ENCODE measurements around the gene GALNT9. TPM values are rescaled to one million over a fixed set of nuclear protein-coding genes. Genes with fewer than 3 reads are reported as not detected.
A peak's percentile ranks its signal among the peaks of the same experiment; 100 is the strongest.
"Not testable (repeated sequence)": the region's sequence is repeated elsewhere in the genome, so short reads cannot be mapped to it uniquely, and the experiment has no call there.

GALNT9 gene
- total and polyA plus RNA-seq, 7 experiments from 2014 or later: not detected

- H3K27ac ChIP-seq (ENCODE audit: low read depth, low read length): no peak overlapping the region
- Mint-ChIP-seq H3K36me3 (peaks cover 0 to 2% (median 0%) of the 10 kb centered on the region in 5 donors), H3K27ac (no peak overlapping the region), H3K9me3 (no peaks in the 10 kb centered on the region), H3K27me3 (no peaks in the 10 kb centered on the region), H3K4me3 (no peak overlapping the region), H3K4me1 (peaks cover 0 to 4% (median 2%) of the 10 kb centered on the region in 7 donors)
- no peak overlapping the region for H3K4me3 ChIP-seq (ENCODE audit: low read length)
- H3K36me3 ChIP-seq (ENCODE audit: control insufficient read depth in 2 of 3, insufficient read depth in 3 of 3, low read length in 3 of 3): peaks cover 0 to 59% (median 0%) of the 10 kb centered on the region in 3 experiments
- DNase-seq: no peak
- peaks cover 0 to 4% of the 10 kb centered on the region in 2 donors for H3K4me1 ChIP-seq (ENCODE audit: control insufficient read depth in 2 of 2, insufficient read depth in 2 of 2, low read length in 2 of 2)
- intact Hi-C loops (cut with micrococcal nuclease): loop anchor here (5.0 kb wide), 3 partner anchors 110 to 465 kb away; partner anchors contain the start of gene P2RX2 (in 1 of the 2)
- H3K9me3 ChIP-seq (ENCODE audit: control insufficient read depth in 2 of 3, low read length in 3 of 3): no peaks in the 10 kb centered on the region
- H3K27me3 ChIP-seq (ENCODE audit: control insufficient read depth in 2 of 2, insufficient read depth in 2 of 2, low read length in 2 of 2): no peaks in the 10 kb centered on the region
- no peak for ATAC-seq
- ChIA-PET CTCF (no interaction called here), POLR2A (no interaction called here)
These were observed 177.5 kb downstream of the GALNT9 start for GRCh38 chr12:132151766-132152410.

- ChIA-PET POLR2A (no interaction called here), CTCF (no interaction called here)
- Mint-ChIP-seq H3K27me3 (no peaks in the 10 kb centered on the region), H3K36me3 (peaks cover 0 to 2% (median 0%) of the 10 kb centered on the region in 5 donors), H3K9me3 (no peaks in the 10 kb centered on the region), H3K27ac (no peak overlapping the region), H3K4me1 (peaks cover 5 to 10% (median 7%) of the 10 kb centered on the region in 7 donors), H3K4me3 (no peak overlapping the region)
- ATAC-seq (no peak), DNase-seq (peak in 1 of 9 donors; percentile 20)
- Histone ChIP-seq H3K36me3 (ENCODE audit: control insufficient read depth in 2 of 3, insufficient read depth in 3 of 3, low read length in 3 of 3) (peaks cover 0 to 58% (median 0%) of the 10 kb centered on the region in 3 experiments), H3K4me1 (ENCODE audit: control insufficient read depth in 2 of 2, insufficient read depth in 2 of 2, low read length in 2 of 2) (peaks cover 0 to 4% of the 10 kb centered on the region in 2 donors), H3K9me3 (ENCODE audit: control insufficient read depth in 2 of 3, low read length in 3 of 3) (no peaks in the 10 kb centered on the region), H3K27me3 (ENCODE audit: control insufficient read depth in 2 of 2, insufficient read depth in 2 of 2, low read length in 2 of 2) (no peaks in the 10 kb centered on the region), H3K27ac (ENCODE audit: low read depth, low read length) (no peak overlapping the region), H3K4me3 (ENCODE audit: low read length) (no peak overlapping the region)
- intact Hi-C loops (cut with micrococcal nuclease): loop anchor here (5.0 kb wide), 3 partner anchors 111 to 466 kb away; partner anchors contain the start of gene P2RX2 (in 1 of the 2)
These were observed 178.1 kb downstream of the GALNT9 start for GRCh38 chr12:132151145-132151765.

GRCh38 chr12:132150780-132151144, 178.6 kb downstream of the GALNT9 start:
- no peak overlapping the region for H3K27ac ChIP-seq (ENCODE audit: low read depth, low read length)
- no peak overlapping the region for H3K4me3 ChIP-seq (ENCODE audit: low read length)
- Mint-ChIP-seq H3K4me3 (no peak overlapping the region), H3K27me3 (no peaks in the 10 kb centered on the region), H3K27ac (no peak overlapping the region), H3K9me3 (no peaks in the 10 kb centered on the region), H3K4me1 (peaks cover 9 to 15% (median 12%) of the 10 kb centered on the region in 7 donors), H3K36me3 (peaks cover 0 to 5% (median 0%) of the 10 kb centered on the region in 5 donors)
- DNase-seq (no peak), ATAC-seq (no peak)
- peaks cover 0 to 58% (median 0%) of the 10 kb centered on the region in 3 experiments for H3K36me3 ChIP-seq (ENCODE audit: control insufficient read depth in 2 of 3, insufficient read depth in 3 of 3, low read length in 3 of 3)
- no peaks in the 10 kb centered on the region for H3K27me3 ChIP-seq (ENCODE audit: control insufficient read depth in 2 of 2, insufficient read depth in 2 of 2, low read length in 2 of 2)
- H3K4me1 ChIP-seq (ENCODE audit: control insufficient read depth in 2 of 2, insufficient read depth in 2 of 2, low read length in 2 of 2): peaks cover 1 to 7% of the 10 kb centered on the region in 2 donors
- intact Hi-C loops (cut with micrococcal nuclease): loop anchor here (5.0 kb wide), 3 partner anchors 112 to 467 kb away; partner anchors contain the start of gene P2RX2 (in 1 of the 2)
- no peaks in the 10 kb centered on the region for H3K9me3 ChIP-seq (ENCODE audit: control insufficient read depth in 2 of 3, low read length in 3 of 3)
- CTCF ChIA-PET: no interaction called here
- POLR2A ChIA-PET: no interaction called here

- H3K27me3 ChIP-seq (ENCODE audit: control insufficient read depth in 2 of 2, insufficient read depth in 2 of 2, low read length in 2 of 2); POLR2A ChIA-PET; H3K4me3 ChIP-seq (ENCODE audit: low read length); CTCF ChIA-PET; H3K9me3 Mint-ChIP-seq; H3K36me3 Mint-ChIP-seq; H3K9me3 ChIP-seq (ENCODE audit: control insufficient read depth in 2 of 3, low read length in 3 of 3); H3K27ac ChIP-seq (ENCODE audit: low read depth, low read length); H3K4me3 Mint-ChIP-seq; H3K27ac Mint-ChIP-seq; intact Hi-C loops (cut with micrococcal nuclease); ATAC-seq; H3K27me3 Mint-ChIP-seq: not testable (repeated sequence)
- Histone ChIP-seq H3K36me3 (ENCODE audit: control insufficient read depth in 2 of 3, insufficient read depth in 3 of 3, low read length in 3 of 3) (peaks cover 0 to 59% (median 0%) of the 10 kb centered on the region in 3 experiments), H3K4me1 (ENCODE audit: control insufficient read depth in 2 of 2, insufficient read depth in 2 of 2, low read length in 2 of 2) (peaks cover 11 to 16% of the 10 kb centered on the region in 2 donors)
- DNase-seq: peak in 1 of 9 donors; percentile 3
- peaks cover 18 to 25% (median 21%) of the 10 kb centered on the region in 7 donors for H3K4me1 Mint-ChIP-seq
These were observed 179.9 kb downstream of the GALNT9 start for GRCh38 chr12:132149526-132149925.

- ChIA-PET POLR2A (no interaction called here), CTCF (no interaction called here)
- Histone ChIP-seq H3K36me3 (ENCODE audit: control insufficient read depth in 2 of 3, insufficient read depth in 3 of 3, low read length in 3 of 3) (peaks cover 0 to 61% (median 0%) of the 10 kb centered on the region in 3 experiments), H3K4me1 (ENCODE audit: control insufficient read depth in 2 of 2, insufficient read depth in 2 of 2, low read length in 2 of 2) (peaks cover 11 to 12% of the 10 kb centered on the region in 2 donors), H3K27me3 (ENCODE audit: control insufficient read depth in 2 of 2, insufficient read depth in 2 of 2, low read length in 2 of 2) (no peaks in the 10 kb centered on the region), H3K27ac (ENCODE audit: low read depth, low read length) (no peak overlapping the region), H3K9me3 (ENCODE audit: control insufficient read depth in 2 of 3, low read length in 3 of 3) (no peaks in the 10 kb centered on the region), H3K4me3 (ENCODE audit: low read length) (no peak overlapping the region)
- peaks cover 0 to 5% (median 0%) of the 10 kb centered on the region in 5 donors for H3K36me3 Mint-ChIP-seq
- no peak for ATAC-seq
- peak in 1 of 9 donors; percentile 16 for DNase-seq
- H3K4me3 Mint-ChIP-seq: peak overlapping the region in 1 of 10 donors; percentile 25
- peaks cover 0 to 2% (median 0%) of the 10 kb centered on the region in 5 donors for H3K27me3 Mint-ChIP-seq
- H3K9me3 Mint-ChIP-seq: peaks cover 0 to 4% (median 0%) of the 10 kb centered on the region in 11 donors
- peaks cover 20 to 25% (median 21%) of the 10 kb centered on the region in 7 donors for H3K4me1 Mint-ChIP-seq
- intact Hi-C loops (cut with micrococcal nuclease): no loop called here
- H3K27ac Mint-ChIP-seq: no peak overlapping the region
These were observed 180.9 kb downstream of the GALNT9 start for GRCh38 chr12:132148368-132149045.

GRCh38 chr12:132147423-132148367, 181.7 kb downstream of the GALNT9 start:
- Mint-ChIP-seq H3K36me3 (peaks cover 0 to 6% (median 0%) of the 10 kb centered on the region in 5 donors), H3K4me1 (peaks cover 21 to 31% (median 26%) of the 10 kb centered on the region in 7 donors), H3K4me3 (peak overlapping the region in 1 of 10 donors; percentile 25), H3K9me3 (peaks cover 0 to 4% (median 0%) of the 10 kb centered on the region in 11 donors), H3K27me3 (peaks cover 0 to 2% (median 0%) of the 10 kb centered on the region in 5 donors), H3K27ac (no peak overlapping the region)
- no peak overlapping the region for H3K4me3 ChIP-seq (ENCODE audit: low read length)
- ChIA-PET POLR2A (no interaction called here), CTCF (interaction anchor here (0.6 kb wide), 1 partner anchor 13 kb away, joined by 3 read pairs; no protein-coding TSS in a partner anchor)
- H3K27ac ChIP-seq (ENCODE audit: low read depth, low read length): no peak overlapping the region
- peaks cover 0 to 57% (median 0%) of the 10 kb centered on the region in 3 experiments for H3K36me3 ChIP-seq (ENCODE audit: control insufficient read depth in 2 of 3, insufficient read depth in 3 of 3, low read length in 3 of 3)
- ATAC-seq: no peak
- intact Hi-C loops (cut with micrococcal nuclease): no loop called here
- no peaks in the 10 kb centered on the region for H3K27me3 ChIP-seq (ENCODE audit: control insufficient read depth in 2 of 2, insufficient read depth in 2 of 2, low read length in 2 of 2)
- peaks cover 19% of the 10 kb centered on the region in 2 donors for H3K4me1 ChIP-seq (ENCODE audit: control insufficient read depth in 2 of 2, insufficient read depth in 2 of 2, low read length in 2 of 2)
- H3K9me3 ChIP-seq (ENCODE audit: control insufficient read depth in 2 of 3, low read length in 3 of 3): no peaks in the 10 kb centered on the region
- no peak for DNase-seq

Measured in naive thymus-derived CD4-positive, alpha-beta T cell (primary cell).